OCI-LY1 (cell line): ENCODE results near the gene LAMP1.

Experiments
- EZH2 ChIP-seq: fragments of 200-600 bp; sonication (generic), shearing (Covaris generic); IDR thresholded peaks from 2 replicates; pipeline ENCODE4 v1.8.0; 2017; ENCODE audit warnings: borderline replicate concordance, mixed run types, mild to moderate bottlenecking, antibody characterized with exemption, low read length, moderate library complexity, mixed read lengths
- TF ChIP-seq, protein P1 (sequence below): fragments of 200-600 bp; sonication (generic), shearing (Covaris generic); IDR thresholded peaks from 2 replicates; pipeline ENCODE4 v1.5.1; 2017; ENCODE audit warnings: mild to moderate bottlenecking, antibody characterized with exemption, low read length, moderate library complexity, mixed read lengths

DNA sequence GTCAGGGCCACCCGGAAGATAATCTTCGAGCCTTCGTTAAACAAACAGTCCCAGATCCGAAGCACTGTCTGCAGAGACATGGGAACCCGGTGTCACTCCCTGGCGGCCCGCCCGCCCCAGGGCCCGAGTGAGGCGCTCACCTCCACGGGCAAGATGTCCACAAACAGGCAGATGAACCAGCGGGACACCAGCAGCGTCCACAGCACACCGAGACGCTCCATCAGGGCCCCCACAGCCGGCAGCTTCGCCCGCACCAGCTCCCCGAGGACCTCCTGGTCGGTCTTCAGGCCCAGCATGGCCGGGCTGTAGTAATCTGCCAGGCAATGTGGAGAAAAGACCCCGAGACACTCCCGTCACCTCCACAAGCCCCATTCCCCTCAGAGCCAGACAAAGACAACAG, 28.7 kb downstream of the LAMP1 start:
- TF ChIP-seq, protein P1, sequence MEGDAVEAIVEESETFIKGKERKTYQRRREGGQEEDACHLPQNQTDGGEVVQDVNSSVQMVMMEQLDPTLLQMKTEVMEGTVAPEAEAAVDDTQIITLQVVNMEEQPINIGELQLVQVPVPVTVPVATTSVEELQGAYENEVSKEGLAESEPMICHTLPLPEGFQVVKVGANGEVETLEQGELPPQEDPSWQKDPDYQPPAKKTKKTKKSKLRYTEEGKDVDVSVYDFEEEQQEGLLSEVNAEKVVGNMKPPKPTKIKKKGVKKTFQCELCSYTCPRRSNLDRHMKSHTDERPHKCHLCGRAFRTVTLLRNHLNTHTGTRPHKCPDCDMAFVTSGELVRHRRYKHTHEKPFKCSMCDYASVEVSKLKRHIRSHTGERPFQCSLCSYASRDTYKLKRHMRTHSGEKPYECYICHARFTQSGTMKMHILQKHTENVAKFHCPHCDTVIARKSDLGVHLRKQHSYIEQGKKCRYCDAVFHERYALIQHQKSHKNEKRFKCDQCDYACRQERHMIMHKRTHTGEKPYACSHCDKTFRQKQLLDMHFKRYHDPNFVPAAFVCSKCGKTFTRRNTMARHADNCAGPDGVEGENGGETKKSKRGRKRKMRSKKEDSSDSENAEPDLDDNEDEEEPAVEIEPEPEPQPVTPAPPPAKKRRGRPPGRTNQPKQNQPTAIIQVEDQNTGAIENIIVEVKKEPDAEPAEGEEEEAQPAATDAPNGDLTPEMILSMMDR, result no peak
- no peak for TF ChIP-seq EZH2
